PFSK-1 (cell line): ENCODE results near the gene NAPA.

ENCODE experiments used
- FOXP2 ChIP-seq: optimal IDR thresholded peaks from 2 replicates; pipeline ENCODE3; 2011; ENCODE audit warnings: borderline replicate concordance, control low read depth, inconsistent platforms; ENCODE audit not compliant: insufficient read depth; ENCODE audit errors: extremely low read length, extremely low read depth
- POLR2AphosphoS5 ChIP-seq: IDR thresholded peaks from 2 replicates; pipeline ENCODE4 v1.6.1; 2012; ENCODE audit warnings: low read depth, mild to moderate bottlenecking, control low read depth, low read length, moderate library complexity
- REST ChIP-seq, 2 experiments: IDR thresholded peaks; 2 replicates each; pipeline versions ENCODE4 v1.6.1 to v1.8.0; 2011 to 2012; ENCODE audit warnings: low read depth in 2 of 2, low read length in 2 of 2, control low read depth in 1 of 2, inconsistent platforms in 1 of 2, mild to moderate bottlenecking in 1 of 2, moderate library complexity in 1 of 2; ENCODE audit not compliant: insufficient read depth in 1 of 2
- SIN3A ChIP-seq: IDR thresholded peaks from 2 replicates; pipeline ENCODE4 v1.6.1; 2012; ENCODE audit warnings: mild to moderate bottlenecking, low read length, moderate library complexity, borderline replicate concordance; ENCODE audit not compliant: insufficient read depth
- TAF1 ChIP-seq: IDR thresholded peaks from 2 replicates; pipeline ENCODE4 v1.6.1; 2012; ENCODE audit warnings: low read length, control low read depth, borderline replicate concordance; ENCODE audit not compliant: insufficient read depth

The NAPA gene

GRCh38 chr19:47544476-47544875 lies 29.6 kb upstream of the NAPA start:
- no peak for TF ChIP-seq SIN3A
- no peak for TF ChIP-seq REST (IDR thresholded peaks at IDR 0.05; ENCODE audit: insufficient read depth in 1 of 2, low read depth in 2 of 2, low read length in 2 of 2)
- no peak for TF ChIP-seq TAF1
- no peak for TF ChIP-seq POLR2AphosphoS5
- no peak for TF ChIP-seq FOXP2

- TF ChIP-seq POLR2AphosphoS5 (no peak), TAF1 (no peak), FOXP2 (no peak), SIN3A (no peak), REST (IDR thresholded peaks at IDR 0.05; ENCODE audit: insufficient read depth in 1 of 2, low read depth in 2 of 2, low read length in 2 of 2) (no peak)
Observed at GRCh38 chr19:47544075-47544474, 29.2 kb upstream of the NAPA start.

GRCh38 chr19:47542030-47542475 lies 27.2 kb upstream of the NAPA start:
- TF ChIP-seq REST (IDR thresholded peaks at IDR 0.05; ENCODE audit: insufficient read depth in 1 of 2, low read depth in 2 of 2, low read length in 2 of 2) (no peak), POLR2AphosphoS5 (no peak), TAF1 (no peak), FOXP2 (no peak), SIN3A (no peak)

GRCh38 chr19:47541518-47541917 lies 26.7 kb upstream of the NAPA start:
- TF ChIP-seq TAF1 (no peak), SIN3A (no peak), POLR2AphosphoS5 (no peak), FOXP2 (no peak), REST (IDR thresholded peaks at IDR 0.05; ENCODE audit: insufficient read depth in 1 of 2, low read depth in 2 of 2, low read length in 2 of 2) (no peak)

GRCh38 chr19:47540748-47541147 lies 25.9 kb upstream of the NAPA start:
- no peak for TF ChIP-seq TAF1
- TF ChIP-seq REST (IDR thresholded peaks at IDR 0.05; ENCODE audit: insufficient read depth in 1 of 2, low read depth in 2 of 2, low read length in 2 of 2): no peak
- TF ChIP-seq POLR2AphosphoS5: no peak
- no peak for TF ChIP-seq SIN3A
- no peak for TF ChIP-seq FOXP2
